CD4-positive, alpha-beta T cell treated with Interleukin-17A for 4 hours (primary cell): ENCODE measurements around the gene EYA2.
"Not testable (repeated sequence)": the region's sequence is repeated elsewhere in the genome, so short reads cannot be mapped to it uniquely, and the experiment has no call there.

Experiments
- DNase-seq: peaks from one replicate; pipeline ENCODE4 v3.0.0-alpha.2; 2020; ENCODE audit warnings: mixed read lengths

EYA2 gene

DNA sequence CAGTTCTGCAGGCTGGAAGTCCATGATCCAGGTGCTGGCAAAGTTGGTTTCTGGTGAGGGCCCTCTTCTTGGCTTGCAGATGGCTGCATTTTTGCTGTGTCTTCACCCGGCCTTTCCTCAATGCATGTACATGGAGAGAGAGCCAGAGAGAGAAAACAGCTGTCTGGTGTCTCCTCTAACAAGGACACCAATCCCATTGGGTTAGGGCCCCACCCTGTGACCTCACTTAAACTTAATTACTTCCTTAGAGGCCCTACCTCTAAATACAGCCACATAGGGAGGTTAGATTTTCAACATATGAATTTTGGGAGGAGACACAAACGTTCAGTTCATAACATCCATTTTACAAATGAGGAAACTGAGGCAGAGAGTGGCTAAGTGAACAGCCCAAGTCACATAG lies 259.4 kb downstream of the EYA2 start:
- no peak for DNase-seq

DNA sequence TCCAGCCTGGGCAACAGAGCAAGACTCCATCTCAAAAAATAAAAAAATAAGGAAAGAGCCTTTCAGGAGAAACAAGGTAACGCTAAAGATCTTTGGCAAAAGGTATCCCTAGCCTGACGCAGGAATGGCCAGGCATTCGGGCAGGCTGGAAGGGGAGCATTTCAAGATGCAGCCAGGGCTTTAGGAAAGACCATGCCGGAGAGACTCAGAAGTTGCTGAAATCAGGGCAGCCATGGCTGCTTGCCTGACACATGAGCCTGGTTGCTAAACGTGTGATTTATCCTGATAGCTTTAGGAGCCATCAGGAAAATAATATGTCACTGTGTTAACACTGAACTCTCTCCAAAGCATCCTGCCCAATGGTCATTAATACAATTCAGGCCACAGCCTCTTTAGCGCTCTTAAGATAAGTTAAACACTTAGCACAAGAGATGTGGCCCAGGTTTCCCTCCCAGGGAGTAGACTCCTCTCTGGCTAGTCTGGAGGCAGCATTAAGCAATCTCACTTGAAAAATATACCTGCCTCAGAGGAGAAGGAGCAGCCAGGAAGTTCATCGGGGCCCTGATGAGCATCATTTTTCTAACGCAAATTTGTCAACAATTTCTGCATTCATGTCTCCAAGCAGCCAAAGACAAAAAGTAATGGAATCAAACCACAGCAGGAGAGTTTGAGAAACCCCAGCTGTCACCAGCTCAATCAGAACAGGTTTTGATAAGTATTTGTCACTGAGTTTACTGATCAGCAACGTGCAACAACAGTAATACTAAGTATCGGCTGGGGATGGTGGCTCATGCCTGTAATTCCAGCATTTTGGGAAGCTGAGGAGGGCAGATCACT lies 261.9 kb downstream of the EYA2 start:
- no peak for DNase-seq

DNA sequence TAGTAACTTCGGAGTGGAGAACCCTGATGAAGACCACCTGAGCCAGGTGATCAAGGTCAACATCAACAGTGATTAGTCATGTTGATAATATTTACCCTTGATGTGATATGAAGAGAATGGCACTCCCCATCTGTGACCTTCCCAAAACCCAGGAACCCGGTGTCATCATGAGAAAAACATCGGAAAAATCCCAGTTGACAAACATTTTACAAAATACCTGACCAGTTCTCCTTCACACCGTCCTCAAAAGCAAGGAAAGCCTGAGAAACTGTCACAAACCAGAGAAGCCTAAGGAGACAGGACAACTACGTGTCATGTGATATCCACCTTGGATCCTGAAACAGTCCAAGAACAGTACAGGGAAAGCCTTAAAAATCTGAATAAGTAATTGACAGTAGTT lies 264.5 kb downstream of the EYA2 start:
- DNase-seq = no peak

DNA sequence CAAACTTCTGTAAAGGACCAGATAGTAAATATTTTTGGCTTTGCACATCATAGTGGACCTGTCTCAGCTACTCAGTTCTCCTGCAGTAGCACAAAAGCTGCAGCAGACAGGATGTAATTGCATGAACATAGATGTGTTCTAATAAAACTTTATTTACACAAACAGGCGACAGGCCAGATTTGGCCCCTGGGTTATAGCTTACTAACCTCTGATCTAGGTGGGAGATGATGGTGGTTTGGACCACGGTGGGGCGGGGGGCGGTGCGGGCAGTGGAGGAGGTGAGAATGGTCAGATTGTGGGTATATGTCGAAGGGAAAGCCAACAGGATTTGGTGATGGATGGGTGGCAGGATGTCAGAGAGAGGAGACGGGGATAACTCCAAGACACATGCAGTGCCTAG lies 265.6 kb downstream of the EYA2 start:
- DNase-seq = no peak

DNA sequence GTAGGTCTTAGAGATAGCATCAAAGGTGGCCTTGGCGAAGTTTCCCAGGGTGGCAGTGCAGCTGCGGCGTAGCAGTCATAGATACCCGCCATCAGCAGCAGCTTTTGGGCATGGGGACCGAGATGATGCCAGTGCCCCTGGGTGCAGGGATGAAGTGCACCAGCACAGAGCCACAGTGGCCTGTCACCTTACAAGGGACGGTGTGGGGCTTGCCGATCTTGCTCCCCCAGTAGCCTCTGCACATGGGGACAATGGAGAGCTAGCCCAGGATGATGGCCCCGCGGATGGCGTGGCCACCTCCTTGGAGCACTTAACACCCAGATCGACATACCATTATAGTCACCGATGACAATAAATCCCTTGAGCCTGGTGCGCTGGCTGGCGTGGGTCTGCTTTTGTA lies 266.3 kb downstream of the EYA2 start:
- no peak for DNase-seq

DNA sequence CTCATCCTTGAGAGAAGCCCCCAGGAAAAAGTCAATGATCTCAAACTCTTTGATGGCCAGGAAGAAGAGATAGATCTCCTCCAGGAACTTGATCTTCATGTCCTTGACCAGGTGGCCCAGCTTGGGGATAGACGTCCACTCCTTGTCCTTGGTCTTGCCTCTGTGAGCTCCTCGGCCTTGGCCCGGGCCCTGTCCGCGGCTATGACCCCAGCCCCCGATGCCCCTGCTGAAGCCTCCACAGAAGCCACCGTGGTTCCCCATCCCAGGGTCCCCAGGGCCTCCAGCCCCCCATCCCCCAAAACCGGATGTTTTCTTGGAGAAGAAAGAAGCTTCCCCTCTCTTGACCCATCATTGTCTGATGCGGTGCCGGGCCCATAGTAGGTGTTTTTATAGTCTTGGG lies 266.8 kb downstream of the EYA2 start:
- DNase-seq = no peak

DNA sequence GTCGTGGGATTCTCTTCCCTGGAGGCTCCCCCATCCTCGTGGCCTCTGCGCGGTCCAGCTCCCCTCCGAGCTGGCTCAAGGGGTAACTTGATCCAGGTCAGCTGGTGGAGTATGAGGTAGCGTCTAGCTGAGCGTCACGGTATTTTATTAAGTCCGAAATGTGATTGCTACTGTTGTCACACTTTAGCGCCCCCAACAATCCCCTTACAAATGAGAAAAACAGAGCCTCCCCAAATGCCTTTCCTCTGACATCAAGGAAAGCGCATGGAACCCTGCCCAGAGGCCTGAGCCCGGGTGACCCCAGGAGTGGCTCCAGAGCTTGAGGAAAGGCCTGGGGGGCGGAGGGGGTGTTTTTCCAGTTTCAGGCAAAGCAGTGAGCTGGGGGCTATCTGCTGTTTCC lies 269.5 kb downstream of the EYA2 start:
- DNase-seq = no peak

DNA sequence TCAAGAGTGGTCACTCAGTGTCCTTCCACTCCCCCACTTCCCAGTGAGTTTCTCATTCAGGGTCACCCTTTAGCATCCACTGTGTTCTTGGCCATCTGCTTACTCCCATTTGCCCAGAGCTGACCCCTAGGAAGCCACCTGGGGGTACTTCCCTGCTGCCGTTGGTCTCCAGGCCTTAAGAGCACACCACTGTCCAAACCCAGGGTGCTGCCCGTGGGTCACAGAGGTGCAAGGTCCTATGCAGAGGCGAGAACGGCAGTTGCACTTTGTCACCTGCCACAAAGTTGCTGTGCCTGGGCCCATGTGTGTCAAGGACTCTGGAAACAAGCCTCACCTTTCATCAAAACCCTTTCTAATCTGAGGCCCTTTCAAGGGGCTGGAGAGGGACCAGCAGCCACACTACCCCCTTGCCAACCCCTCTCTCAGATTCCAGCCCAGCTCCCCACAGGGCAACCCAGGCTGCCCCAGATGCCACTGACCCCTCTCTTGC lies 270.8 kb downstream of the EYA2 start:
- DNase-seq = no peak

DNA sequence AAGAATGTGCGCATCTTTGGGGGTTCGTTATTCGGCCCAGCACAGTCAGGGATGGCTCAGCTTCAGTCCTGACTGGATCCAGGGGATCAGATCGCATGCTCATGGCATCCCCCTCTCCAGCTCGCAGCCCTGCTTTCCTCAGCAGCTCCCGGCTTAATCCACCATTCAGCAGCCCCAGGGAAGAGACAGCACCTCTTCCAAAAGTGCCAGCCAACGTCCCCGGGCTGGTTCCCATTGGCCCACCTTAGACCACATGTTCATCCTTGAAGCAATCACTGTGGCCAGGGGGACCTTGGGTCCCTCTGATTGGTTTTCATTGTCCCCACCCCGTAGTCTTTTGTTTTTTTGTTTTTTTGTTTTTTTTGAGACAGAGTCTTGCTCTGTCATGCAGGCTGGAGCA lies 273.2 kb downstream of the EYA2 start:
- DNase-seq = no peak

DNA sequence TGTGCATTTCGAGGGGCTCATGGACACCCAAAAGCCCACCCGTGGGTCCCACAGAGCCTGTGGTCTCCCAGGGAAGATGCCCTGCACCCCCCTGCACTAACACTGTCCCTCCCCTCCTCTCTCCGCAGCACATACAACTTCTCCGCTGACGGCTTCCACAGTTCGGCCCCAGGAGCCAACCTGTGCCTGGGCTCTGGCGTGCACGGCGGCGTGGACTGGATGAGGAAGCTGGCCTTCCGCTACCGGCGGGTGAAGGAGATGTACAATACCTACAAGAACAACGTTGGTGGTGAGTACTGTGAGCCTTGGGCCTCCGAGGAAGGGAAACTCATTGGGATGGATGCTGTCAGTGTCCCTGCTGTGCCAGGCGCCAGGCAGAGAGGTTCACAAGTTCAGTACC lies 277.9 kb downstream of the EYA2 start:
- no peak for DNase-seq

DNA sequence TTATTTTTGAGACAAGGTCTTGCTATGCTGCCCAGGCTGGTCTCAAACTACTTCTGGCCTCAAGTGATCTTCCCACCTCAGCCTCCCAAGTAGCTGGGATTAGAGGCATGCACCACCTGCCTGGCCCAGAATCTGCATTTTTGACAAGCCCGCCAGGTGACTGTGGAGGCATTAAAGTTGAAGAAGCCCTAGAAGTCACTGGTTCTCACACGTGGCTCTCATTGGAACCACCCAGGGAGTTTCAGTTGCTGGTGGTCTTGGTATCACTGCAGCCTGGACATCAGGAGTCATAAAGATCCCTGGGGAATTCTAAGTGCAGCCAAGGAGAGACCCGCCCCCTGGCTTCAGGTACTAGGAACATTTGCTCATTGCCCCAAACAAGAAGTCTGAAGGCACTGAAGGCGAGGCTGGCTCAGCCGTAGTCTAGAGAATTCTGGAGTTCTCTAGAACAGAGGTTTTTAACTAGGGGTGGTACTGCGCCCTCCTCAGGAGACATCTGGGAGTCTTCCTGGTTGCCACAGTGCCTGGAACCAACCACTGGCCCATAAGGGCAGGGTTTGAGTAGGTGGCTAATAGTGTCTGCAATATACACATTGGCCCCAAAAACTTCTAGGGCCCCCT lies 279.1 kb downstream of the EYA2 start:
- DNase-seq = no peak

DNA sequence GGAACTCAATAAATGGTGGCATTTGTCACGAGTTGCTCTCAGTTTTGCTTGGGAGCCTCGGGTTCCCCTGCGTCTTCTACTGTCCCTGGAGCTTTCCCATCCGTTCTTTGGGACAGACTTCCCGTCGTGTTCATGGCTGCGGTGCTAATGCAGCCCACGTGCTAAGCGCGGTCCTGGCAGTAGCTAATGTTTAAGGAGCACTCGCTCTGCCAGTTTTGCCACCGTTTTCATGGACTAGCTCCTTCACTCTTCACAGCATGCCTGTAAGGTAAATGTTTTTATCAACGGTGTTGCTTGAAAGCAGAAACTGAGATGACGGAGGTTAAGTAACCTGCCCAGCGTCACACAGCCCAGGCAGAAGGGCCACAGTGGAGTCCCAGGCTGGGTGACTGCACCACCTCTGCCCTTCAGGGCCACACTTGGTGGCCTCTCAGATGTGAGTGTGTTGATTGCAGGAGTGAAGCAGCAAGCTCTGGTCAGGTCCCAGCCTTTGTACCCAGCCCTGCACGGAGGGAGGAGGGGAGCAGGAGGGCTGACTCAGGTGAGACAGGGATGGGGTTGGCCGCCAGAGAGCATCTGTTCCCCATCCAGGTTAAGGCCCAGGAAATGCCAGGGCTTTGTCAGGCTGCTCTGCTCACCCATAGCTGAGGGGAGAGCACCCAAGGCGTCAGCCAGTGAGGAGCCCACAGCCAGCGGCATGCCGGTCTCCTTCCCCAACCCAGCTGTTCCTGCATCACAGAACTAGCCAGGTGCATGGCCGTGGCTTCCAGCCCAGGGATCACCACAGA lies 280.0 kb downstream of the EYA2 start:
- DNase-seq = no peak

DNA sequence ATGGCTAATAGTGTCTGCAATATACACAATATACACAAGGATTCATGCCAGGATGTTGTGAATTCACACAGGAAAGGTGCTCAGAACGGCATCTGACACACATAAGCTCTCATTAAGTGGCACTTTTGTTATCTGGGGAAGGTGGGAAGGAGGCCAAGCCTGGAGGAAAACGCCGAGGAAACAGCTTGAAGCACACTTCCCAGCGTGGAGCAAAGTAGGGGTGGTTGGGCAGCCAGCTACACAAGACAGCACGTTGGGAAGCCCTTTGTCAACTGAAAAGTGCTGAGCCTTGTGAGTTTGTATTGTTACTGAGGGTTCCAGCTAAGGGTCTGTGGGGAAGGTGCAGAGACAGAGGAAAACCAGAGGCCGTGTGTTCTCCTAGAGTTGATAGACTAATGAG lies 280.9 kb downstream of the EYA2 start:
- no peak for DNase-seq

DNA sequence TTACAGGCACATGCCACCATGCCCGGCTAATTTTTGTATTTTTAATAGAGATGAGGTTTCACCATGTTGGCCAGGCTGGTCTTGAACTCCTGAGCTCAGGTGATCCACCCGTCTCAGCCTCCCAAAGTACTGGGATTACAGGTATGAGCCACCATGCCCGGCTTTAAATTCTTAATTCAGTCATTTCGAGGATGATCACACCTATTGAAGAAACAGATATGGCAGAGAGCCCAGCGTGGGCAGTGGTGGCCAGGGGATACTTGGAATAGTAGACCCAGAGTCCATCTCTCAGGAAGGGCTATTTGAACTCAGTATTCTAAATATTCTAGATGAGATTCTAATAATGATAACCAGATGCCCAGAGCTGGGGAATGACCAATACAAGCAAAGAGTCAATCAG lies 281.6 kb downstream of the EYA2 start:
- not testable (repeated sequence) for DNase-seq

DNA sequence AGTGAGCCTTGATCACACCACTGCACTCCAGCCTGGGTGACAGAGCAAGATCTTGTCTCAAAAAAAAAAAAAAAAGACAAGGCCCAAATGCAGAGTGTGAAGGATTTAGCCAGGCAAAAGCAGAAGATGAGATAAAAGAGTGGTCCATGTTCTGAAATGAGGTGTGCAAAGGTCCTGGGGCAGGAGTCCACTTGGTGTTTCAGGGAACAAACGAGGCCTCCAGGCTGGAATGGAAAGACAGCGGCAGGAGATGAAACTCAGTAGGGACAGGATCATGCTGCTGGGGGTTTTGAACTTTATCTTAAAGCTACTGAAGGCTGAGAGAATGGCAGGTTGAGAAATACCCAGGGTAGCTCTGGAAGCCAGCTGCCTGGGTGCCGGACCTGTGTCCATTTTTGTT lies 283.6 kb downstream of the EYA2 start:
- DNase-seq = no peak

DNA sequence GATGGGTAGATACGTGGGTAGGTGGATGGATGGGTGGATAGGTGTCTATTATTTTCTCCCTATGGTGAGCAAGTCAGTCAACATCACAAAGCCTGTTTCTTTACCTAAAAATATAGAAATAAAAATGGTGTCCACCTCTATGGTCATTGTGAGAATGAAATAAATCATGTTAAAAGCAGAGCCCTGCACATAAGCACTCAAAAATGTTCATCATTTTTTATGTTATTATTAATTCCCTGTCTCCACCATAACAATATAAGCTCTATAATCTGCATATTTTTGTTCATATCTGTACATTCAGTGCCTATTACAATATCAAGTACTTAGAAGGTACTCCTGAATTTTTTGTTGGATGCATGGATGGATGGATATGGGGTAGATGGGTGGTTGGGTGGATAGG lies 284.2 kb downstream of the EYA2 start:
- DNase-seq = no peak

DNA sequence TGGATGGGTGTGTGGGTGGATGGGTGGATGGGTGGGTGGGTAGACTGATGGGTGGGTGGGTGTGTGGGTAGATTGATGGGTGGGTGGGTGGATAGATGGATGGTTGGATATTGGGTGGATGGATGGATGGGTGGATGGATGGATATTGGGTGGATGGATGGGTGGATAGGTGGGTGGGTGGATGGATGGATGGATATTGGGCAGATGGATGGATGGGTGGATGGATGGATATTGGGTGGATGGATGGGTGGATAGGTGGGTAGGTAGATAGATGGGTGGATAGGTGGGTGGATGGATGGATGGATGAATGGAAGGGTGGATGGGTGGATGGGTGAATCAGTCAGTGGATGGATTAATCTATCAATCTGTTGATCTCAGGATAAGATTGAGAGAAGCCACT lies 284.6 kb downstream of the EYA2 start:
- no peak for DNase-seq

DNA sequence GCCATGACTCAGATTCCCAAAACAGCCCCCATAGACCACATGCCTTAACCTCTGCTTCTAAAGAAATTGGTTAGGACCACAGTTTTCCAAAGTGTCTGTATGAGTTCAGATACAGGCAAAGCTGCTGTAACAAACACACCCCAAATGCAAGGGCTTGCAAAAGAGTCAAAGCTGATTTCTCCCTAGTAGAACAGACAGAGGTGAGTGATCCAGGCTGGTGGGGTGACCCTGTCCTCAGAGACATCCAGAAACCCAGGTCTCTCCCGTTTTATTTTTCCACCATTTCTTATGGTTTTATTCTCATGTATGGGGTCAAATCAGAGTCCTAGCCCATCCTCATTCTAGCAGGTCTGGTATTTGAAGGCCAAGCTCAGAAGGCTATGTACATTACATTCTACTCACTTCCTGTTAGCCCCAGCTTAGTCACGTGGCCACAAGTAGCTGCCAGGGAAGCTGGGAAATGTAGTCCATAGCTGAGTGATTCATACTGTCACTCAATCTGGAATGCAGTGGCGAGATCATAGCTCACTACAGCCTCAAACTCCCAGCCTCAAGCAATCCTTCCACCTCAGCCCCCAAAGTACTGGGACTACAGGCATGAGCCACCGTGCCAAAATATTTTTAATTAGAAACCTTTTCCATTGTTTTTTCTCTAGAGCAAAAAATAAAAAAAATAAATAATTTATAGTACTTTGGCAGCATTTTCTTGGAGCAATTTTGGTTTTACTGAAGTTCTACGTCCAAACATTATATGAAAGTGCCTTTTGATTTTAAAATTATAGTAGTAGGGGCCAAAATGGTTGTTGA lies 286.6 kb downstream of the EYA2 start:
- no peak for DNase-seq

DNA sequence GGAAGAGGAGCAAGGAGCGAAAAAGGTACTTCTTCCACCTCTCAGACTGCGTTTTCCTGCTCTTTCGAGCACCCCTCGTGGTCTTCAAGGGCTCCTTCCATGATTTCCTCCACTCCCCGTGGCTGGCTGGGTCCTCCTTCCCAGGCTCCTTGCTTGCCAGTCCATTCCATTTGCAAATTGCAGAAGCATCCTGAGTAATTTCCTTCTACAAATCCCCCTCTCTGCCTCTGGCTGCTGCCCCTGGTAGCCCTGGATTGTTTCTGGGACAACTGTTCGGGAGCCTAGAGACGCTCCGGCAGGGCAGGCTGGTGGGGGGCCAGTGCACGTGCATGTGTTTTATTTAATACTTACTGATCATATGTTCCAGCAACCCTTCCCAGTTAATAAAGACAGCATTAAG lies 288.7 kb downstream of the EYA2 start:
- no peak for DNase-seq

DNA sequence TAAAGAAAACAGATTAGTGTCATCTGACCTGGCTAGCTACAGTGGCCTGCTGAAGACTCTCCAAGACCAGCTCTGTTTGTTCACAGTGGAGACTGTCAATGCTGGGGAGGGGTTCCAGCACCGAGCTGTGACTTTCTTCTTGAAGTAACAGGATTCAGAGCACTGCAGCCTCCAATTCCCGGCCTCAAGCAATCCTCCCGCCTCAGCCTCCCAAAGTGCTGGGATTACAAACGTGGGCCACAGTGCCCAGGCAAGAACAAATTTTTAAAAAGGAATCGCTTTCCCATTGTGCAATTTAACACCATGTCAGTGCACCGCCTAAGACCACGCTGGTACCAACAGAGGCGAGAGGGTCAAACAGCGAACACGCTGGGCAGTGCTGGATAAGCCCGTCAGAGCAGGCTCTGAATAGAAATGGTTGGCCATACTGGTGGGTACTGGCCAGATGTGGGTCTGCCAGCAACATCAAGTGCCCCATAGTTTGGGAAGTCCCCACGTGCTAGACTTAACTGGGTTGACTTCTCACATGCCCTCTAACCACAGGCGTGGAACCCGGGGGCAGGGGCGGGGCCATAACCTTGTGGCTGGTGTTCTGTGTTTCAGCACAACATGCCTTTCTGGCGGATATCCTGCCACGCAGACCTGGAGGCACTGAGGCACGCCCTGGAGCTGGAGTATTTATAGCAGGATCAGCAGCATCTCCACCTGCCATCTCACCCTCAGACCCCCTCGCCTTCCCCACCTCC lies 293.0 kb downstream of the EYA2 start:
- no peak for DNase-seq

DNA sequence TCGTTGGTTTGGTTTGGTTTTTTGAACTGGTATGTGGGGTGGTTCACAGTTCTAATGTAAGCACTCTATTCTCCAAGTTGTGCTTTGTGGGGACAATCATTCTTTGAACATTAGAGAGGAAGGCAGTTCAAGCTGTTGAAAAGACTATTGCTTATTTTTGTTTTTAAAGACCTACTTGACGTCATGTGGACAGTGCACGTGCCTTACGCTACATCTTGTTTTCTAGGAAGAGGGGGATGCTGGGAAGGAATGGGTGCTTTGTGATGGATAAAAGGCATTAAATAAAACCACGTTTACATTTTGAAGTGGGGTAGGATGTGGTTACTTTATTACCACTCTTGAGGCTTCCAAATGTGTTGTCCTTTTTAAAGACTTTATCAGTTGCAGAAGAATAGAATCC lies 293.9 kb downstream of the EYA2 start:
- DNase-seq = no peak

DNA sequence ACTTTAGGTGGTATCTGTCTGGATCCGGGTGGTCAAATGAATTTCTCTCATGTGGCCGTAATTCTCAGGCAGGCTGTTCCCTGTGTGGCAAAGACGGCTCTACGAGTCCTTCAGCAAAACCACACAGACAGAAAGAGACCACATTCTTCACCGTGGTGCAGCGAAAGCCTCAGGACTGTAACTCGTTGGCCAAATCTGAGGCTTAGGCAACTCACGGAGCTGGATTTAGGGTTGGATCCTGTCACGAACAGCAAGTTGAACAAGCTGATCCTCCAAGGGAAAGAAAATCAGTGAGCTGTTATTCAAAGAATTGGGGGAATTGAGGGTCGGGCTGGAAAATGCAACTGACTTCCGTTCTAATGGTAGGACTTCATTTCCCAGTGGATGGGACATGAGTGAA lies 294.4 kb downstream of the EYA2 start:
- DNase-seq = no peak
